ENCODE results near the gene TRAF1. TPM values are rescaled to one million over a fixed set of nuclear protein-coding genes. Genes with fewer than 3 reads are reported as not detected.

Gene TRAF1
- polyA plus RNA-seq, 1 donor, result 6.5 TPM

GRCh38 chr9:120942186-120943001, 15.8 kb upstream of the TRAF1 start:
- H3K36me3 ChIP-seq (ENCODE audit: control insufficient read depth, insufficient read depth, low read length), result no peaks in the 10 kb centered on the region
- no peaks in the 10 kb centered on the region for H3K4me1 ChIP-seq (ENCODE audit: control insufficient read depth, insufficient read depth, low read length)
- no peak overlapping the region for H3K4me3 ChIP-seq (ENCODE audit: low read length)
- WGBS (ENCODE audit: insufficient coverage, low lambda C conversion rate), result no CpG with 5 or more reads among the region's 8 CpGs
- H3K27me3 ChIP-seq (ENCODE audit: control insufficient read depth, insufficient read depth, low read length), result no peaks in the 10 kb centered on the region
- no peak overlapping the region for H3K27ac ChIP-seq (ENCODE audit: low read length)
- H3K9me3 ChIP-seq (ENCODE audit: control insufficient read depth, low read depth, low read length), result no peaks in the 10 kb centered on the region
- DNase-seq, result no peak

GRCh38 chr9:120941046-120941770, 14.6 kb upstream of the TRAF1 start:
- peaks cover 3% of the 10 kb centered on the region for H3K4me1 ChIP-seq (ENCODE audit: control insufficient read depth, insufficient read depth, low read length)
- no peaks in the 10 kb centered on the region for H3K27me3 ChIP-seq (ENCODE audit: control insufficient read depth, insufficient read depth, low read length)
- 100% methylated on average over 1 of the region's 6 CpGs for WGBS (ENCODE audit: insufficient coverage, low lambda C conversion rate)
- H3K4me3 ChIP-seq (ENCODE audit: low read length), result no peak overlapping the region
- H3K27ac ChIP-seq (ENCODE audit: low read length), result no peak overlapping the region
- H3K36me3 ChIP-seq (ENCODE audit: control insufficient read depth, insufficient read depth, low read length), result no peaks in the 10 kb centered on the region
- no peaks in the 10 kb centered on the region for H3K9me3 ChIP-seq (ENCODE audit: control insufficient read depth, low read depth, low read length)
- DNase-seq, result no peak

DNA sequence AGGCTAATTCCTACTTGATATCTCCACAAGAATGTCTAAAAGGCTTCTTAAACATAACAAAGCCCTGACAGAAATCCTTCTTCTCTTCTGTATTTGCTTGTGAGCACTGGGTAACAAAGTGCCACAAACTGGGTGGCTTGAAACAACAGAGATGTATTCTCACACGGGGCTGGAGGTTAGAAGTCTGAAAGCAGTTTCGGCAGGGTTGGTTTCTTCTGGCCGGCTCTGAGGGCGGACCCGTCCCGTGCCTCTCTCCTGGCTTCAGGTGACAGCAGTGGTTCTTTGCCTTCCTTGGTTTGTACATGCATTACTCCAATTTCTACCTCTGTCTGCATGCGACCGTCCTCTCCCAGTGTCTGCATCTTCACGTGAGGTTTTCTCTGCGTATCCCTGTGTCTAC, 14.0 kb upstream of the TRAF1 start:
- 86% methylated on average over 2 of the region's 10 CpGs for WGBS (ENCODE audit: insufficient coverage, low lambda C conversion rate)
- no peak overlapping the region for H3K27ac ChIP-seq (ENCODE audit: low read length)
- H3K9me3 ChIP-seq (ENCODE audit: control insufficient read depth, low read depth, low read length), result no peaks in the 10 kb centered on the region
- no peaks in the 10 kb centered on the region for H3K27me3 ChIP-seq (ENCODE audit: control insufficient read depth, insufficient read depth, low read length)
- peaks cover 8% of the 10 kb centered on the region for H3K4me1 ChIP-seq (ENCODE audit: control insufficient read depth, insufficient read depth, low read length)
- DNase-seq, result no peak
- no peaks in the 10 kb centered on the region for H3K36me3 ChIP-seq (ENCODE audit: control insufficient read depth, insufficient read depth, low read length)
- no peak overlapping the region for H3K4me3 ChIP-seq (ENCODE audit: low read length)

DNA sequence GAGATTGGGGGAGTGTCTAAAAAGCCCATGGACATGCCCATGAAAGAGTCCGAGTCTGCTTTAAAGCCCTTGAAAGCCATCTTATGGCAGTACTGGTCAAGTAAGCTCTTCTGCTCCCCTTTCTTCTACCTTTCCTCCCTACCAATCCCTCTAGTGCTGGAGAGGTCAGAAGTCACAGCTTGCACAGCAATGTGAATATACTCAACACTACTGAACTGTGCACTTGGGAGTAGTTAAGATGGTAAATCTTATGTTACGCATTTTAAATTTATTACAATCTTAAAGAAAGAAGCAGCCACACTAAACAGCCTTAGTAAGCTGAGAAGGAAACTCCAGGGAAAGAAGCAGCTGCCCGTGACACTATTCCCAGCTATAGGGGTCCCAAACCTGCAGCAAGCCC, 12.3 kb upstream of the TRAF1 start:
- WGBS (ENCODE audit: insufficient coverage, low lambda C conversion rate), result no CpG with 5 or more reads among the region's 3 CpGs
- Histone ChIP-seq H3K27ac (ENCODE audit: low read length) (no peak overlapping the region), H3K4me3 (ENCODE audit: low read length) (no peak overlapping the region), H3K27me3 (ENCODE audit: control insufficient read depth, insufficient read depth, low read length) (no peaks in the 10 kb centered on the region), H3K9me3 (ENCODE audit: control insufficient read depth, low read depth, low read length) (no peaks in the 10 kb centered on the region), H3K4me1 (ENCODE audit: control insufficient read depth, insufficient read depth, low read length) (peaks cover 25% of the 10 kb centered on the region), H3K36me3 (ENCODE audit: control insufficient read depth, insufficient read depth, low read length) (no peaks in the 10 kb centered on the region)
- no peak for DNase-seq

DNA sequence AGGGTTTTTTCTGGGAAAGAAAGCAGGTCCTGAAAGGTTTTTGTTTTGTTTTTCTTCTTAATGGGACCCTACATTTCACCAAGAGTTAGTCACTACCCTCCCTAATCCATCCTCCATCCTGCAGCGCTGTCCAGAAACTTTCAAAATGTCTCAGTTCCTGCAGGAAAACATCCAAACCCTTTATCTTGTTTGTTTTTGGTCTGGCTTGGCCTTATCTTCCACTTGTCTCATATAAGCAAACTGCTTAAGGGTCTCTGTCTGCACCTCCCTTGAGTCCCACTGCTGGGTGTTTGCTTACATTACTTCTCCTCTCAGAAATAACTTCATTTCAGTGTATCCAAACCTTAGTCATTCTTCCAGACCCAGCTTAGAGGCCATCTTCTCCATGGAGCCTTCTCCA, 11.0 kb upstream of the TRAF1 start:
- WGBS (ENCODE audit: insufficient coverage, low lambda C conversion rate), result no CpG with 5 or more reads among the region's 1 CpG
- Histone ChIP-seq H3K4me1 (ENCODE audit: control insufficient read depth, insufficient read depth, low read length) (peaks cover 25% of the 10 kb centered on the region), H3K27ac (ENCODE audit: low read length) (no peak overlapping the region), H3K36me3 (ENCODE audit: control insufficient read depth, insufficient read depth, low read length) (no peaks in the 10 kb centered on the region), H3K9me3 (ENCODE audit: control insufficient read depth, low read depth, low read length) (no peaks in the 10 kb centered on the region), H3K27me3 (ENCODE audit: control insufficient read depth, insufficient read depth, low read length) (no peaks in the 10 kb centered on the region), H3K4me3 (ENCODE audit: low read length) (no peak overlapping the region)
- no peak for DNase-seq

DNA sequence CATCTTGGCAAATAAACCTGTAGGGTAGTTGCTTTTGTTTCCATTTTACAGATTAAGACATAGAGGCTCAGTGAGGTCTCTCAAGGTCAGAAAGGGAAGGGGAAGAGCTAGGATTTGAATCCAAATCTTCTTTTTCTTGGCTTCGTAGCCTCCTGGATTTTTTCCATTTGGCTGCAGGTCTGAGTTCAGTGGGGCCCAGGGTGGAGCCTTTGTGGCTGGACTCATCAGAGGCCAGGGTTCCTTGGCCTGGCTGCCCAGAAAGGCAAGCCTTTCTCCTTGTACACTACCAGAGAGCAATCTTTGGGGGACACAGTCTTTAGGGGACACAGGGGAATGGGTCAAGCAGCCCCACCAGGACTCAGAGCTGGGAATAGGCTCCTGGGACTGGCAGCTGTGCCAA, 10.5 kb upstream of the TRAF1 start:
- no peak for DNase-seq
- no peak overlapping the region for H3K27ac ChIP-seq (ENCODE audit: low read length)
- H3K4me3 ChIP-seq (ENCODE audit: low read length), result no peak overlapping the region
- peaks cover 25% of the 10 kb centered on the region for H3K4me1 ChIP-seq (ENCODE audit: control insufficient read depth, insufficient read depth, low read length)
- WGBS (ENCODE audit: insufficient coverage, low lambda C conversion rate), result no CpG with 5 or more reads among the region's 1 CpG
- H3K27me3 ChIP-seq (ENCODE audit: control insufficient read depth, insufficient read depth, low read length), result no peaks in the 10 kb centered on the region
- no peaks in the 10 kb centered on the region for H3K9me3 ChIP-seq (ENCODE audit: control insufficient read depth, low read depth, low read length)
- H3K36me3 ChIP-seq (ENCODE audit: control insufficient read depth, insufficient read depth, low read length), result no peaks in the 10 kb centered on the region

DNA sequence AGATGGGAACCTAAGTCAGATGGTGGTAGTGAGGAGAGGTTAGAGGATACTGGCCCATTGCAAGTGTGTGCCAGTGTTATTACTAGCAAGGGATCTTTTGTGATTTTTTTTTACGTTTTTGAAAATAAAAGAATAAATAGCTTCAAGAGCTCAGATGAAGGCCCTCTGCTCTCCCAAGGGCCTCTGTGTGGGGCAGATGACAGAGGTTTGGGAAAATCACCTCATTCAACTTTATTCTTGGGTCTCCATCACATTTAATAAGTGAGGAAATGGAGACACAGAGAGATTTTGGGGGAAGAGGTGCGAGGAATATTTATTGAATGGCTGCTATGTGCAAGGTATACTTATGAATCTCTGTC, 10.1 kb upstream of the TRAF1 start:
- no peaks in the 10 kb centered on the region for H3K9me3 ChIP-seq (ENCODE audit: control insufficient read depth, low read depth, low read length)
- DNase-seq, result no peak
- WGBS (ENCODE audit: insufficient coverage, low lambda C conversion rate), result no CpG with 5 or more reads among the region's 2 CpGs

DNA sequence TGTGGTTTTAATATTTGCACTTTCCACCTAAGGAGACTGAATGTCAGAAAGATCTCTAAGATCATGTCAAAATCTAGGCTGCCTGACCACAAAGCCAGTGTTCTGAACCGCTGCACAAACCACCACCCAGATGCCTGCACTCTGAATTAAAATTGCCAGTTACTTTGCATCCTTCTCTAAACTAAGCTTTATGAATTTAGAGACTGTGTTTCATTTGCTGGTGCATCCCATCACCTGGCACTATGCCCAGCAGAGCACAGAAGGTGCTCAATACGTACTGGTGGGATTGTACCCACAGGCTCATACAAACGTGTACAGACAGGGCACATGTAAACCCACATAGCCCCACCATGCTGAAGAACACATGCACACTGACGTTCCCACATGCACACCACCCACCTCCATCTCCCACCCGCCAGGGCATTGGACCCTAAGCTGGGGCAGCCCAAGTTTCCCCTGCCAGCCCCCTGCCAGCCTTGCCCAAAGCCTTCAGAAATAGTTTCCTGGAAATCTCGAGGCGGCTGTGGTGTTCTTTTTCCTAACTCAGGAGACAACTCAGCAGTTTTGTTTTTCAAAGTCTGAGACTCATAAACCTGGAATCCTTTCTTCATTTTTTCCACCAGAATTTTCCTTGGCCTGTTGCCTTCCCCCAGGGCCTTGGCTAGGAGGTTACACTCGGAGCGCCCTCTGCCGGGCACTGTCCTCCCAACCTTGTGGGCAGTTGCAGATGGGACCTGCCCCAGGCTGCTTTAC, 9.6 kb upstream of the TRAF1 start:
- Histone ChIP-seq H3K4me3 (ENCODE audit: low read length) (no peak overlapping the region), H3K27ac (ENCODE audit: low read length) (peak overlapping the region; percentile 52), H3K27me3 (ENCODE audit: control insufficient read depth, insufficient read depth, low read length) (no peaks in the 10 kb centered on the region), H3K36me3 (ENCODE audit: control insufficient read depth, insufficient read depth, low read length) (no peaks in the 10 kb centered on the region), H3K4me1 (ENCODE audit: control insufficient read depth, insufficient read depth, low read length) (peaks cover 25% of the 10 kb centered on the region), H3K9me3 (ENCODE audit: control insufficient read depth, low read depth, low read length) (no peaks in the 10 kb centered on the region)
- peak; percentile 81 to 82 for DNase-seq
- WGBS (ENCODE audit: insufficient coverage, low lambda C conversion rate), result no CpG with 5 or more reads among the region's 10 CpGs

More for the DNA sequence above, 10.1 kb upstream of the TRAF1 start:
- no peak overlapping the region for H3K27ac ChIP-seq (ENCODE audit: low read length)
- no peaks in the 10 kb centered on the region for H3K27me3 ChIP-seq (ENCODE audit: control insufficient read depth, insufficient read depth, low read length)
- H3K36me3 ChIP-seq (ENCODE audit: control insufficient read depth, insufficient read depth, low read length), result no peaks in the 10 kb centered on the region
- no peak overlapping the region for H3K4me3 ChIP-seq (ENCODE audit: low read length)
- H3K4me1 ChIP-seq (ENCODE audit: control insufficient read depth, insufficient read depth, low read length), result peaks cover 25% of the 10 kb centered on the region

GRCh38 chr9:120935383-120935857, 8.8 kb upstream of the TRAF1 start:
- no peaks in the 10 kb centered on the region for H3K9me3 ChIP-seq (ENCODE audit: control insufficient read depth, low read depth, low read length)
- no peaks in the 10 kb centered on the region for H3K36me3 ChIP-seq (ENCODE audit: control insufficient read depth, insufficient read depth, low read length)
- H3K27me3 ChIP-seq (ENCODE audit: control insufficient read depth, insufficient read depth, low read length), result no peaks in the 10 kb centered on the region
- peak; percentile 76 to 87 for DNase-seq
- H3K4me1 ChIP-seq (ENCODE audit: control insufficient read depth, insufficient read depth, low read length), result peaks cover 25% of the 10 kb centered on the region
- H3K27ac ChIP-seq (ENCODE audit: low read length), result peak overlapping the region; percentile 52
- H3K4me3 ChIP-seq (ENCODE audit: low read length), result no peak overlapping the region
- WGBS (ENCODE audit: insufficient coverage, low lambda C conversion rate), result no CpG with 5 or more reads among the region's 4 CpGs

GRCh38 chr9:120934281-120934680, 7.7 kb upstream of the TRAF1 start:
- DNase-seq, result peak; percentile 55 to 71
- no peaks in the 10 kb centered on the region for H3K27me3 ChIP-seq (ENCODE audit: control insufficient read depth, insufficient read depth, low read length)
- H3K9me3 ChIP-seq (ENCODE audit: control insufficient read depth, low read depth, low read length), result no peaks in the 10 kb centered on the region
- WGBS (ENCODE audit: insufficient coverage, low lambda C conversion rate), result 40% methylated on average over 1 of the region's 3 CpGs
- H3K27ac ChIP-seq (ENCODE audit: low read length), result peak overlapping the region; percentile 41
- no peak overlapping the region for H3K4me3 ChIP-seq (ENCODE audit: low read length)
- H3K36me3 ChIP-seq (ENCODE audit: control insufficient read depth, insufficient read depth, low read length), result no peaks in the 10 kb centered on the region
- H3K4me1 ChIP-seq (ENCODE audit: control insufficient read depth, insufficient read depth, low read length), result peaks cover 28% of the 10 kb centered on the region
